ENCODE results near the gene IKZF3.
A peak's percentile ranks its signal among the peaks of the same experiment; 100 is the strongest.
"Not testable (repeated sequence)": the region's sequence is repeated elsewhere in the genome, so short reads cannot be mapped to it uniquely, and the experiment has no call there.

IKZF3 gene

DNA sequence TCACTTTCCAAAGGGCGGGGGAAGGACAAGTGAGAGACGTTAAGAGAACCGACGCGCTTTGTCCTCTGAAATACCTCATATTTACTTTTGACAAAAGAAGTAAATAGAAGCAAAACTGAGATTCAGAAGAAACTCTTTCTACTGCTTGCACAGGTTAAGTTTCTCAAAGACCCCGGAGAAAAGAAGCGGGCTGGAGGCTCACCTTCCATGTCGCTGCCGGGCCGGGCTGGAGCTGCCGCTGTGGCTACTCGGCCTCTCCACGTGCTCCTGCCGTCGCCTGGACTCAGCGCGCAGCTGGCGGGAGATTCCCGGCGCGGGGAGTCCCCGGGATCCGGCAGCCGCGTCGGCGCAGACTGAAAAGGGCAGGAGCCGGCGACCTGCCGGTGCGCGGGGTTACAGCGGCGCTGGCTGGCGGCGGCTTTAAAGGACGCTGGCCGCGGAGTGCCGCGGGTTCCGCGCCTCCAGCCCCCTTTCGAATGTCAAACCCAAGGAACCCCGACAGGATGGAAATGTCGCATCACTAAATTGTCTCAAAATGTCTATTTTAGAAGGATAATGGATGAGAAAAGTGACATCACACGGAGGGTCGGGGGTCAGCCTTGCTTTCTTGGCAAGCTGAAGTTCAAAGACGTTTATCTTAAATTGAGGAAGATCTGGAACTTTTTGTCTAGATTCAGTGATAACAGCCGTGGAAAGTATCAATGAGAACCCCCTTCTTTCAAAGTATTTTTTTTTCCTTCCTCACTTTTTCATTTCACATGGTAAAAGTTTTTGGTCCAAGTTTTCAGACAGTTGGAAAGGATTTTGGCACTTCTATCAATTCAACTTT is at the start of gene IKZF3:
TSS of gene IKZF3 (minus strand) at position 395 of the 829 bp plus-strand sequence. CDS start at position 209, 186 bp downstream.
- peak; percentile 82 for TF ChIP-seq CTCF (IDR thresholded peaks at IDR 0.05; ENCODE audit: control extremely low read depth, extremely low read depth, low read depth, missing control alignments)
- CTCF ChIA-PET, result interaction anchor here (1.0 to 2.2 kb wide), 11 partner anchors 17 to 242 kb away, joined by 3 to 8 read pairs (median 4); partner anchors contain the start of gene MIEN1

DNA sequence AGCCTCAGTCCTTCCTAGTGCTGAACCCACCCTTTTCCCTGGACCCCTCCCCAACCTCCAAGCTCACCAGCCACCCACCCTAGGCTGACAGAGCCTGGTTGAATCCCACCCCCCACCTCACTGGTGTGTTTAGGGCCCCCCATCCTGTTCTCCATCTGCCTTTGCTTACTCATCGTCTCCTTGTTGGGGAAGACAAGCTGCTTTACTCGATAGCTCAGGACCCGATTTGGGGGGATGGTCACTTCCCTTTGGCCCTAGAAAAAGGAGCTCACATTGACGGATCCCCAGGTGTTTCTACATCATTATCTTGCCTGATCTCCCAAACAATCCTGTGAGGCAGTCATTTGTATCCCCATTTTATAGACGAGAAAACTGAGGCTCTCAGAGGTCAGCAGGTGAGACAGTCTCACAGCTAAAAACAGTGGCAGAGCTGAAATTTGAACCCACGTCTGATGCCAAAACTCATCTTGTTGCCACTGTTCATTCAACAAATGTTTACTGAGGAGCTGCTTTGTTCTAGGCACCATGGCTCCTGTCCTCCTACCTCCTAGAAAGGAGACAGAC is 44.8 kb upstream of the IKZF3 start:
- CTCF ChIA-PET, result interaction anchor here (0.8 to 1.0 kb wide), 2 partner anchors 13 to 15 kb away, joined by 3 to 4 read pairs; no protein-coding TSS in a partner anchor
- TF ChIP-seq CTCF (IDR thresholded peaks at IDR 0.05; ENCODE audit: control extremely low read depth, extremely low read depth, low read depth, missing control alignments), result no peak
- no peak for DNase-seq (ENCODE audit: extremely low spot score)
- POLR2A ChIA-PET, result no interaction called here

More for the DNA sequence above, at the start of gene IKZF3:
- DNase-seq (ENCODE audit: extremely low spot score), result peak; percentile 79
- POLR2A ChIA-PET, result interaction anchor here (0.6 kb wide), 1 partner anchor 61 kb away, joined by 6 read pairs; no protein-coding TSS in a partner anchor

GRCh38 chr17:39904990-39905288 is 40.8 kb upstream of the IKZF3 start:
- no peak for TF ChIP-seq CTCF (IDR thresholded peaks at IDR 0.05; ENCODE audit: control extremely low read depth, extremely low read depth, low read depth, missing control alignments)
- POLR2A ChIA-PET, result no interaction called here
- CTCF ChIA-PET, result interaction anchor here (1.1 kb wide), 1 partner anchor 119 kb away, joined by 3 read pairs; no protein-coding TSS in a partner anchor
- no peak for DNase-seq (ENCODE audit: extremely low spot score)

GRCh38 chr17:39903158-39903884 is 39.2 kb upstream of the IKZF3 start:
- DNase-seq (ENCODE audit: extremely low spot score), result no peak
- ChIA-PET POLR2A (no interaction called here), CTCF (interaction anchor here (1.0 to 1.1 kb wide), 2 partner anchors 8 to 76 kb away, joined by 3 read pairs; no protein-coding TSS in a partner anchor)
- TF ChIP-seq CTCF (IDR thresholded peaks at IDR 0.05; ENCODE audit: control extremely low read depth, extremely low read depth, low read depth, missing control alignments), result no peak

DNA sequence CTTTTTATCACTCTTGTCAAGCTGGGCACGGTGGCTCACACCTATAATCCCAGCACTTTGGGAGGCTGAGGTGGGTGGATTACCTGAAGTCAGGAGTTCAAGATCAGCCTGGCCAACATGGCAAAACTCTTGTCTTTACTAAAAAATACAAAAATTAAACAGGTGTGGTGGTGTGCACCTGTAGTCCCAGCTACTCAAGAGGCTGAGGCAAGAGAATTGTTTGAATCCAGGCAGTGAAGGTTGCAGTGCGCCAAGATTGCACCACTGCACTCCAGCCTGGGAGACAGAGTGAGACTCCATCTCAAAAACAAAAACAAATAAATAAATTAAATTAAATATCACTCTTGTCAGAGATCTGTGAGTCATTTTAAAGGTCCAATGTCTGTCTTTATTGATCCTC is 37.9 kb upstream of the IKZF3 start:
- POLR2A ChIA-PET, result not testable (repeated sequence)

GRCh38 chr17:39899215-39899614 is 35.1 kb upstream of the IKZF3 start:
- no peak for TF ChIP-seq CTCF (IDR thresholded peaks at IDR 0.05; ENCODE audit: control extremely low read depth, extremely low read depth, low read depth, missing control alignments)
- CTCF ChIA-PET, result interaction anchor here (1.1 kb wide), 1 partner anchor 12 kb away, joined by 4 read pairs; no protein-coding TSS in a partner anchor
- POLR2A ChIA-PET, result interaction anchor here (0.7 kb wide), 1 partner anchor 346 kb away, joined by 4 read pairs; no protein-coding TSS in a partner anchor
- DNase-seq (ENCODE audit: extremely low spot score), result no peak

More for the DNA sequence above, 37.9 kb upstream of the IKZF3 start:
- DNase-seq (ENCODE audit: extremely low spot score); CTCF ChIA-PET: not testable (repeated sequence)
